VCaP (cell line): Measurements from ENCODE around the gene PTPRU.

ENCODE experiments used
- H3K27ac ChIP-seq: fragments of 450-650 bp; 2 replicates; pipeline ENCODE4 v1.5.1; 2017
- CTCF ChIP-seq: fragments of 450-650 bp; conservative IDR thresholded peaks from 2 replicates; pipeline ENCODE4 v1.5.1; 2017; ENCODE audit warnings: mild to moderate bottlenecking, moderate library complexity

Gene PTPRU

GRCh38 chr1:29333008-29333407 lies 96.7 kb downstream of the PTPRU start:
- H3K27ac ChIP-seq: no peak overlapping the region
- TF ChIP-seq CTCF: no peak

- TF ChIP-seq CTCF: no peak
- no peak overlapping the region for H3K27ac ChIP-seq
Observed at GRCh38 chr1:29335573-29335972, 99.3 kb downstream of the PTPRU start.

- no peak; the same call in 1 of the 2 replicates for TF ChIP-seq CTCF
Observed at GRCh38 chr1:29338908-29339575, 102.7 kb downstream of the PTPRU start.

GRCh38 chr1:29341936-29342335 lies 105.6 kb downstream of the PTPRU start:
- no peak overlapping the region for H3K27ac ChIP-seq
- peak; percentile 46 for TF ChIP-seq CTCF

More at GRCh38 chr1:29338908-29339575, 102.7 kb downstream of the PTPRU start:
- H3K27ac ChIP-seq: no peak overlapping the region

- TF ChIP-seq CTCF: no peak
- no peak overlapping the region for H3K27ac ChIP-seq
Observed at GRCh38 chr1:29342351-29342750, 106.0 kb downstream of the PTPRU start.

GRCh38 chr1:29342983-29343382 lies 106.7 kb downstream of the PTPRU start:
- H3K27ac ChIP-seq: no peak overlapping the region
- no peak for TF ChIP-seq CTCF

- H3K27ac ChIP-seq: no peak overlapping the region
- TF ChIP-seq CTCF: no peak
Observed at GRCh38 chr1:29343476-29343875, 107.2 kb downstream of the PTPRU start.
